Measurements from ENCODE around the gene AGPAT4.

The AGPAT4 gene

DNA sequence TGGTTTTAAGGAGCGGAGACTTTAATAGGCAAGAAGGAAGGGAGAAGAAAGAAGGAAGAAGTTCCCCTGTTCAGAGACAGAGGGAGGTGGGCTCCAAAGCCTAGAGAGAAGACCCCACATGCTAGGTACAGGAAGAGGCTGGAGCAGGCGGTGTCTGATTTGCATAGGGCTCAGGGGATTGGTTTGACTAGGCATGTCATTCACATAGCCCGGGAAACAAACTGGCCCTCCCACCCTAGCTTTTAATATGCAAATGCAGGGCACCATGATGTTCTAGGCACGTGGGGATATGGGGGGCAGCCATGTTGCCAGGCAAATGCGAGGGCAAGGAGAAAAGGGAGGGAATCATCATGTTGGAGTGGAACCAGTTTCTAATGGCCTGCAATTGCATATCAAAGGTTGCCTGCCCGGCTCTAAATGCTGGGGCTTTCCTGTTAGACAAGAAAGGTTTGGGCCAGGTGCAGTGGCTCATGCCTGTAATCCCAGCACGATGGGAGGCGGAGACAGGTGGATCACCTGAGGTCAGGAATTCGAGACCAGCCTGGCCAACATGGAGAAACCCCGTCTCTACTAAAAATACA lies 34.3 kb upstream of the AGPAT4 start:
- no peaks in the 10 kb centered on the region for H3K36me3 ChIP-seq (ENCODE audit: insufficient read depth, low read length)
- no peaks in the 10 kb centered on the region for H3K9me3 ChIP-seq (ENCODE audit: low read depth, low read length)
- H3K27ac ChIP-seq = no peak overlapping the region
- no peak for DNase-seq (ENCODE audit: low read depth, low spot score)
- H3K4me3 ChIP-seq = no peak overlapping the region
- TF ChIP-seq POLR2AphosphoS5 (IDR thresholded peaks at IDR 0.05; ENCODE audit: borderline replicate concordance, low read depth, low read length) = no peak
- TF ChIP-seq FOXP2 (optimal IDR thresholded peaks at IDR 0.05; ENCODE audit: control extremely low read depth, extremely low read length, insufficient read depth) = no peak
- no peak for TF ChIP-seq EZH2 (IDR thresholded peaks at IDR 0.05)
- H3K9ac ChIP-seq (ENCODE audit: insufficient read length) = no peak overlapping the region

DNA sequence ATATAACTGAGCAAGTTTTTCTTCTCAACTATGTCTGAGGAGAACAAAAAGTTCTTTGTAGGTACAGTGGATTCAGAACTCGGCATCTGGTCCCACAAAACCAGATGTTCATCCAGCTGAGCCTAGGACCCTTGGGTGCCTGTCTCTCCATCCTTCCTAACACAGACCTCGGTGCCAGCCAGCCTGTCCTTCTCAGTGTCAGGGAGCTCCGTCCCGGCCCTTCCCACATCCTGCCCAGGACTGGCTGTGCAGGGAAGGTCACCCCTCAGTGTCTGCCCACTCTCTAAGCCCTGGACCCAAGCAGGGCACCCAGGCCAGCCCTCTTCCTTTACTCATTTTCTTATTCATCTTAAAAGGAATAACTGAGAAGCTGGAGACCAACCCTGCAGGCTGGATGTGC lies 32.0 kb upstream of the AGPAT4 start:
- Histone ChIP-seq H3K36me3 (ENCODE audit: insufficient read depth, low read length) (no peaks in the 10 kb centered on the region), H3K9ac (ENCODE audit: insufficient read length) (no peak overlapping the region), H3K9me3 (ENCODE audit: low read depth, low read length) (no peaks in the 10 kb centered on the region), H3K4me3 (no peak overlapping the region), H3K27ac (no peak overlapping the region)
- no peak for DNase-seq (ENCODE audit: low read depth, low spot score)
- TF ChIP-seq POLR2AphosphoS5 (IDR thresholded peaks at IDR 0.05; ENCODE audit: borderline replicate concordance, low read depth, low read length) (no peak), FOXP2 (optimal IDR thresholded peaks at IDR 0.05; ENCODE audit: control extremely low read depth, extremely low read length, insufficient read depth) (no peak), EZH2 (IDR thresholded peaks at IDR 0.05) (no peak)

DNA sequence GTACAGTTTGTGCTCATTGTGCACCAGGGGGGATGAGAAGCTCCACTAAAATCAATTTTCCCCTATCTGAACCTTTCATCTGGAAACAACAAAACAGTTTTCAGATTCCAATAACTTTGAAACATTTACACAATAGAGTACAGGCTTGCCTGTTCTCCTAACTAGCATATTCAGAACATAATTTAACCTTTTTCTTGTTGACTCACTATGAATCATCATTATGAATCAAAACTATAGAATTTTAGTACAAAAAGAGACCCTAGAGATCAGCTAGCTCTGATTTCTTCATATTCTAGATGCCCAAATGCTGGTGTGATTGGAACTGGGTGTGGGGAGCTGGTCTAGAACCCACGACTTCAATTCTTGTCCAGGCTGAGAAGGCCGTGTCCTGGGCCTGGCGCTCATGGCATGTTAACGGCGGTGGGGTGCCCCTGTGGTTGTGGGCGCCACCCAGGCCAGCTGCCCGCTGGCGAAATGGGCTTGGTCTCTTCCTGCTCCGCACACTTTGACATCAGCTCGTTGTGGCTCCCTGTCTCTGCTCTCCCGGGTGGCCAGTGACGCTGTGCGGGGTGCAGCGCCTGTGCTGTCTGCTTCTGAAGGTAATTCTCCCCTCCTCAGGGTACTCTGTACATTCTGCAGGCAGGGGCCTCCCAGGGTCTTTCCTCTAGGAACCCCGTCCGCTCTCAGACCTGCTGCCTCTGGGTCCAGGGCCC lies 29.9 kb upstream of the AGPAT4 start:
- H3K27ac ChIP-seq = no peak overlapping the region
- DNase-seq (ENCODE audit: low read depth, low spot score) = no peak
- H3K9me3 ChIP-seq (ENCODE audit: low read depth, low read length) = no peaks in the 10 kb centered on the region
- H3K9ac ChIP-seq (ENCODE audit: insufficient read length) = no peak overlapping the region
- no peak overlapping the region for H3K4me3 ChIP-seq
- TF ChIP-seq FOXP2 (optimal IDR thresholded peaks at IDR 0.05; ENCODE audit: control extremely low read depth, extremely low read length, insufficient read depth) = no peak
- no peak for TF ChIP-seq POLR2AphosphoS5 (IDR thresholded peaks at IDR 0.05; ENCODE audit: borderline replicate concordance, low read depth, low read length)
- no peak for TF ChIP-seq EZH2 (IDR thresholded peaks at IDR 0.05)
- H3K36me3 ChIP-seq (ENCODE audit: insufficient read depth, low read length) = no peaks in the 10 kb centered on the region

DNA sequence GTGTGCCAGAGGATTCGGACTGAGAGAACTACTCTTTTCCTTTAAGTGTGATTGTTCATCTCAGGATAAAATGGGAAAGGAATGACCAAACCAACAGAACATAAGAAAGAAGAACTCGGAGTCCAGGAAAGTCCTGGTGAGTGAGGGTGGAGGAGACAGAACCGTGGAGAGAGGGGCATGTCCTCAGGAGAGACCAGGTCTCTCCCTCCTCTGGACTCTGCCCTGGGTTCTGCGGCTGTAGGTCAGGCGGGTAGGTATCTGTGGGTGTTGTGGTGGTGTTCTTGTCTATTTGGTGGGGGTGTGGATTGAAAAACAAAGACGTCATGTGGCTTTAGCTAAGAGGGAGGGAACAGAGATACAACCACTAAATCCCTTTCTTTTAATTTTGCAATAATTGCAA lies 29.1 kb upstream of the AGPAT4 start:
- no peak overlapping the region for H3K4me3 ChIP-seq
- no peak for TF ChIP-seq EZH2 (IDR thresholded peaks at IDR 0.05)
- no peak for TF ChIP-seq FOXP2 (optimal IDR thresholded peaks at IDR 0.05; ENCODE audit: control extremely low read depth, extremely low read length, insufficient read depth)
- TF ChIP-seq POLR2AphosphoS5 (IDR thresholded peaks at IDR 0.05; ENCODE audit: borderline replicate concordance, low read depth, low read length) = no peak
- H3K27ac ChIP-seq = no peak overlapping the region
- no peak overlapping the region for H3K9ac ChIP-seq (ENCODE audit: insufficient read length)
- no peak for DNase-seq (ENCODE audit: low read depth, low spot score)
- H3K36me3 ChIP-seq (ENCODE audit: insufficient read depth, low read length) = no peaks in the 10 kb centered on the region
- no peaks in the 10 kb centered on the region for H3K9me3 ChIP-seq (ENCODE audit: low read depth, low read length)

DNA sequence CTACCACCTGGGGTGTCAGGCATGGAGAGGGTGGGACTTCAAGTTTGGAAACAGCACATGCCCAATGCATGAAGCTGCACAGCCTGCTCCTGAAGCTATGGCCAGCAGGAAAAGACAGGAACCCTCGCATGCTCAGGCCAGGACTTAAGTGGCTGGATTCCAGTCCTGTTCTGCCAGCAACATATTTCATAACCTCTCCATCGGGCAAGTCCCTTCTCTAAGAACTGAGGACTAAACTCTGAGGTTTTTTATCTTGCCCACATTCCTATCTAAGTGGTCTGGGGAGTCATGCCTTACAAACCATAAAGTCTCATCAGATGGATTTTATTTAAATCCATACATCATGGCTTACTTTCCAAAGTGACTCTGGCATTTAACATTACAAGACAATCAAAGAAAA lies 27.5 kb upstream of the AGPAT4 start:
- H3K9me3 ChIP-seq (ENCODE audit: low read depth, low read length) = no peaks in the 10 kb centered on the region

DNA sequence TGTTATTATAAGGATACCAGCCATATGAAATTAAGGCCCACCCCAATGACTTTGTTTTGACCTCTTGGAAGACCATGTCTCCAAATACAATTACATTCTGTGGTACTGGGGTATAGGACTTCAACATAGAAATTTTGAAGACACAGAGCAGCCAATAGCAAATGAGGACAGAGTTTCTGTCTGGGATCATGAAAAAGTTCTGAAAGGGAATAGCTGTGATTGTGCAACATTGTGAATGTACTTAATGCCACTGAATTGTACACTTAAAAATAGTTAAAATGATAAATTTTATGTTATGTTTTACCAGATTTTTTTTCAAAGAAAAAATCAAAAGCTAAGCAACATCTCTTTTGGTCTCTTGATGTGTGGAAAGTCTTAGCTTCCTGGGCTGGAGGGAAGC lies 27.0 kb upstream of the AGPAT4 start:
- no peak overlapping the region for H3K4me3 ChIP-seq
- no peak overlapping the region for H3K27ac ChIP-seq
- DNase-seq (ENCODE audit: low read depth, low spot score) = no peak
- H3K9ac ChIP-seq (ENCODE audit: insufficient read length) = no peak overlapping the region
- no peaks in the 10 kb centered on the region for H3K9me3 ChIP-seq (ENCODE audit: low read depth, low read length)
- H3K36me3 ChIP-seq (ENCODE audit: insufficient read depth, low read length) = no peaks in the 10 kb centered on the region
- TF ChIP-seq EZH2 (IDR thresholded peaks at IDR 0.05) (no peak), POLR2AphosphoS5 (IDR thresholded peaks at IDR 0.05; ENCODE audit: borderline replicate concordance, low read depth, low read length) (no peak), FOXP2 (optimal IDR thresholded peaks at IDR 0.05; ENCODE audit: control extremely low read depth, extremely low read length, insufficient read depth) (no peak)

More for the DNA sequence above, 27.5 kb upstream of the AGPAT4 start:
- no peaks in the 10 kb centered on the region for H3K36me3 ChIP-seq (ENCODE audit: insufficient read depth, low read length)
- H3K4me3 ChIP-seq = no peak overlapping the region
- no peak overlapping the region for H3K9ac ChIP-seq (ENCODE audit: insufficient read length)
- no peak overlapping the region for H3K27ac ChIP-seq
- no peak for DNase-seq (ENCODE audit: low read depth, low spot score)
- TF ChIP-seq EZH2 (IDR thresholded peaks at IDR 0.05) (no peak), POLR2AphosphoS5 (IDR thresholded peaks at IDR 0.05; ENCODE audit: borderline replicate concordance, low read depth, low read length) (no peak), FOXP2 (optimal IDR thresholded peaks at IDR 0.05; ENCODE audit: control extremely low read depth, extremely low read length, insufficient read depth) (no peak)

DNA sequence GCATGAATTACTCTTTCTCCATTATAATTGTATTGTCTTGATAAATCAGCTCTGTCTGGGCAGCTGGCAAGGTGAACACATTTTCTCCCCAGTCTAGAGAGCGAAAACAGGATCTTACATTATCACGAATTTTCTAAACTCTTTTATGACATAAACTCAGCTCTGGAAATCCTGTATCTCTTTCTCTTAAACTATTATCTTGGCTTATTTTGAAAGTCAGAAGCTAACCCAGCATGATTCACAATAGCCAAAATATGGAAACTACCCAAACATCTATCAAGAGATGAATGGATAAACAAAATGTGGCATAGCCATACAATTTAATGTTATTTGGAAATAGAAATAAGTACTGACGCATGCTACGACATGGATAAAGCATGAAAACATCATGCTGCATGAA lies 25.9 kb upstream of the AGPAT4 start:
- Histone ChIP-seq H3K9me3 (ENCODE audit: low read depth, low read length) (no peaks in the 10 kb centered on the region), H3K36me3 (ENCODE audit: insufficient read depth, low read length) (no peaks in the 10 kb centered on the region), H3K27ac (no peak overlapping the region), H3K9ac (ENCODE audit: insufficient read length) (no peak overlapping the region), H3K4me3 (no peak overlapping the region)
- no peak for DNase-seq (ENCODE audit: low read depth, low spot score)
- no peak for TF ChIP-seq POLR2AphosphoS5 (IDR thresholded peaks at IDR 0.05; ENCODE audit: borderline replicate concordance, low read depth, low read length)
- no peak for TF ChIP-seq FOXP2 (optimal IDR thresholded peaks at IDR 0.05; ENCODE audit: control extremely low read depth, extremely low read length, insufficient read depth)

DNA sequence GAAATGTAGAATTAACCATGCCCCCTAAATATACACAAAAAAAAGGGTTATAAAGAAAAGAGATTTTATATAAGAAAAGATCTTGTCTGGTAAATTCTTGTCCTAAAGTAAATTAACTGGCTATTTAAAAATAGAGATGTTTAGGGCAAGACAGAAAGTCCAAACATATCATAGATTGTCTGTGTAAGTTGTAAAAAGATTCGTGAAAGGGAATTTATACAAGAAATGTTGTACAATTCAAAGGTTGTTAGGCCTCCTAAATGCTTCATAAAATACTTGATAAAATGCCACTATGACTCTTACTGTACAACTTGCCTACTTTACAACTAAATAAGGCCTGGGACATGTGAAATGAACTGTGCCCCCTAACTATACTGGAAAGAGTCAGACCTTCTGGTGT lies 21.9 kb upstream of the AGPAT4 start:
- no peak overlapping the region for H3K27ac ChIP-seq
- no peak for DNase-seq (ENCODE audit: low read depth, low spot score)
- no peak overlapping the region for H3K4me3 ChIP-seq
- H3K9ac ChIP-seq (ENCODE audit: insufficient read length) = no peak overlapping the region
- H3K36me3 ChIP-seq (ENCODE audit: insufficient read depth, low read length) = no peaks in the 10 kb centered on the region
- TF ChIP-seq POLR2AphosphoS5 (IDR thresholded peaks at IDR 0.05; ENCODE audit: borderline replicate concordance, low read depth, low read length) (no peak), EZH2 (IDR thresholded peaks at IDR 0.05) (no peak), FOXP2 (optimal IDR thresholded peaks at IDR 0.05; ENCODE audit: control extremely low read depth, extremely low read length, insufficient read depth) (no peak)
- H3K9me3 ChIP-seq (ENCODE audit: low read depth, low read length) = no peaks in the 10 kb centered on the region

Data from SK-N-MC (cell line).